NT2/D1 (cell line): ENCODE results near the gene ODAD3.

ENCODE experiments used
- SUZ12 ChIP-seq: IDR thresholded peaks from 2 replicates; pipeline ENCODE4 v1.6.1; 2011; ENCODE audit not compliant: insufficient read length, insufficient read depth; ENCODE audit errors: extremely low read depth
- YY1 ChIP-seq: IDR thresholded peaks from 2 replicates; pipeline ENCODE4 v1.6.1; 2011; ENCODE audit not compliant: insufficient read length, insufficient read depth
- ZNF274 ChIP-seq: IDR thresholded peaks from 2 replicates; pipeline ENCODE4 v1.6.1; 2011; ENCODE audit warnings: mild to moderate bottlenecking, low read depth, low read length

DNA sequence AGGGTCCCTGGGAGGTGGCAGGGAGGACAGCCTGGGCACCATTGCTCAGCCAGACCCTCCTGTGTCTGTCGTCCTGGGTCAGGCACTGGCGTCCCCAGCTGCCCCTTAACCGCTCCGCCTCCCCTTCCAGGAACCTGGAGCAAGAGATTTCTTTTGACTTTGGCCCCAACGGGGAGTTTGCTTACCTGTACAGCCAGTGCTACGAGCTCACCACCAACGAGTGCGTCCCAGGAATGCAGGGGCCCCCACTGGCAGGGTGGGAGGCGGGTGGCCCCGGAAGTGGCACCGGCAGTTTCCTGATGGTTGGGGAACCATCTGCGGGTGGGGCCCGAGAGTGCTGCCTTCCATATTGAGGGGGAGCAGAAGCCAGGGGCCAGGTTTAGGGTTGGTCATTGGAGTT, 13.5 kb upstream of the ODAD3 start:
- no peak for TF ChIP-seq SUZ12
- no peak for TF ChIP-seq YY1
- TF ChIP-seq ZNF274, result no peak
